NOMO-1 treated with dmso at 0.1 percent for 144 hours (cell line): ENCODE measurements around the gene NBEA.

Source experiments
- DNase-seq: peaks from one replicate; lab custom pipeline; 2025; ENCODE audit not compliant: unreplicated experiment; lab: John Stamatoyannopoulos, UW

NBEA gene

GRCh38 chr13:35498231-35498630 lies 556.2 kb downstream of the NBEA start:
- DNase-seq, result no peak

- no peak for DNase-seq
Observed at GRCh38 chr13:35499196-35499662, 557.2 kb downstream of the NBEA start.

- DNase-seq, result no peak
Observed at GRCh38 chr13:35499676-35500075, 557.6 kb downstream of the NBEA start.

GRCh38 chr13:35500144-35500543 lies 558.1 kb downstream of the NBEA start:
- no peak for DNase-seq

GRCh38 chr13:35501661-35502235 lies 559.7 kb downstream of the NBEA start:
- DNase-seq, result no peak

GRCh38 chr13:35502456-35502855 lies 560.4 kb downstream of the NBEA start:
- DNase-seq, result no peak

- no peak for DNase-seq
Observed at GRCh38 chr13:35512271-35512920, 570.3 kb downstream of the NBEA start.

GRCh38 chr13:35514061-35514477 lies 572.0 kb downstream of the NBEA start:
- DNase-seq, result no peak

GRCh38 chr13:35514801-35515502 lies 572.9 kb downstream of the NBEA start:
- no peak for DNase-seq

GRCh38 chr13:35518337-35518946 lies 576.4 kb downstream of the NBEA start:
- no peak for DNase-seq

GRCh38 chr13:35524171-35524570 lies 582.1 kb downstream of the NBEA start:
- DNase-seq, result no peak

- no peak for DNase-seq
Observed at GRCh38 chr13:35526577-35526976, 584.5 kb downstream of the NBEA start.

GRCh38 chr13:35527451-35527850 lies 585.4 kb downstream of the NBEA start:
- no peak for DNase-seq

GRCh38 chr13:35530147-35530546 lies 588.1 kb downstream of the NBEA start:
- no peak for DNase-seq

GRCh38 chr13:35530581-35530980 lies 588.5 kb downstream of the NBEA start:
- no peak for DNase-seq

- no peak for DNase-seq
Observed at GRCh38 chr13:35531526-35531925, 589.5 kb downstream of the NBEA start.

- no peak for DNase-seq
Observed at GRCh38 chr13:35534343-35534742, 592.3 kb downstream of the NBEA start.

- no peak for DNase-seq
Observed at GRCh38 chr13:35548790-35549189, 606.7 kb downstream of the NBEA start.

- DNase-seq, result no peak
Observed at GRCh38 chr13:35549481-35549880, 607.4 kb downstream of the NBEA start.

GRCh38 chr13:35552172-35552844 lies 610.2 kb downstream of the NBEA start:
- no peak for DNase-seq

- no peak for DNase-seq
Observed at GRCh38 chr13:35554972-35555623, 613.0 kb downstream of the NBEA start.
